ENCODE results near the gene ARHGAP22. TPM values are rescaled to one million over a fixed set of nuclear protein-coding genes. Genes with fewer than 3 reads are reported as not detected.

ARHGAP22 gene
- polyA plus RNA-seq, 1 donor from 2014 or later: 0.15 TPM

- Histone ChIP-seq H3K4me3 (ENCODE audit: low read length) (no peak overlapping the region), H3K4me2 (ENCODE audit: low read length) (no peak overlapping the region), H3K36me3 (ENCODE audit: insufficient read depth, low read length) (no peaks in the 10 kb centered on the region), H4K20me1 (ENCODE audit: insufficient read depth) (no peaks in the 10 kb centered on the region), H3K9me2 (ENCODE audit: insufficient read depth, low read length) (no peaks in the 10 kb centered on the region), H3K27me3 (ENCODE audit: insufficient read depth, low read depth, low read length) (no peaks in the 10 kb centered on the region), H3K9ac (ENCODE audit: low read length) (no peak overlapping the region), H2AFZ (ENCODE audit: low read depth, low read length) (no peak overlapping the region), H3K27ac (ENCODE audit: low read length) (no peak overlapping the region), H3F3A (ENCODE audit: insufficient read depth, low read length, poor library complexity, severe bottlenecking) (no peaks in the 10 kb centered on the region), H3K79me2 (replicated peaks; ENCODE audit: insufficient read depth, low read length) (no peaks in the 10 kb centered on the region), H3K9me3 (ENCODE audit: low read length) (no peaks in the 10 kb centered on the region)
- TF ChIP-seq EP300 (conservative IDR thresholded peaks at IDR 0.05; ENCODE audit: poor library complexity, severe bottlenecking) (no peak), CTCF (IDR thresholded peaks at IDR 0.05; ENCODE audit: poor library complexity, severe bottlenecking) (no peak), MXI1 (conservative IDR thresholded peaks at IDR 0.05; ENCODE audit: poor library complexity, severe bottlenecking) (no peak)
- TF ChIP-seq, protein P1, sequence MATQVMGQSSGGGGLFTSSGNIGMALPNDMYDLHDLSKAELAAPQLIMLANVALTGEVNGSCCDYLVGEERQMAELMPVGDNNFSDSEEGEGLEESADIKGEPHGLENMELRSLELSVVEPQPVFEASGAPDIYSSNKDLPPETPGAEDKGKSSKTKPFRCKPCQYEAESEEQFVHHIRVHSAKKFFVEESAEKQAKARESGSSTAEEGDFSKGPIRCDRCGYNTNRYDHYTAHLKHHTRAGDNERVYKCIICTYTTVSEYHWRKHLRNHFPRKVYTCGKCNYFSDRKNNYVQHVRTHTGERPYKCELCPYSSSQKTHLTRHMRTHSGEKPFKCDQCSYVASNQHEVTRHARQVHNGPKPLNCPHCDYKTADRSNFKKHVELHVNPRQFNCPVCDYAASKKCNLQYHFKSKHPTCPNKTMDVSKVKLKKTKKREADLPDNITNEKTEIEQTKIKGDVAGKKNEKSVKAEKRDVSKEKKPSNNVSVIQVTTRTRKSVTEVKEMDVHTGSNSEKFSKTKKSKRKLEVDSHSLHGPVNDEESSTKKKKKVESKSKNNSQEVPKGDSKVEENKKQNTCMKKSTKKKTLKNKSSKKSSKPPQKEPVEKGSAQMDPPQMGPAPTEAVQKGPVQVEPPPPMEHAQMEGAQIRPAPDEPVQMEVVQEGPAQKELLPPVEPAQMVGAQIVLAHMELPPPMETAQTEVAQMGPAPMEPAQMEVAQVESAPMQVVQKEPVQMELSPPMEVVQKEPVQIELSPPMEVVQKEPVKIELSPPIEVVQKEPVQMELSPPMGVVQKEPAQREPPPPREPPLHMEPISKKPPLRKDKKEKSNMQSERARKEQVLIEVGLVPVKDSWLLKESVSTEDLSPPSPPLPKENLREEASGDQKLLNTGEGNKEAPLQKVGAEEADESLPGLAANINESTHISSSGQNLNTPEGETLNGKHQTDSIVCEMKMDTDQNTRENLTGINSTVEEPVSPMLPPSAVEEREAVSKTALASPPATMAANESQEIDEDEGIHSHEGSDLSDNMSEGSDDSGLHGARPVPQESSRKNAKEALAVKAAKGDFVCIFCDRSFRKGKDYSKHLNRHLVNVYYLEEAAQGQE (IDR thresholded peaks at IDR 0.05; ENCODE audit: borderline replicate concordance): no peak
These were observed 50.6 kb downstream of the ARHGAP22 start for GRCh38 chr10:48554246-48554645.

- Histone ChIP-seq H4K20me1 (ENCODE audit: insufficient read depth) (no peaks in the 10 kb centered on the region), H3F3A (ENCODE audit: insufficient read depth, low read length, poor library complexity, severe bottlenecking) (no peaks in the 10 kb centered on the region), H3K4me3 (ENCODE audit: low read length) (no peak overlapping the region), H2AFZ (ENCODE audit: low read depth, low read length) (no peak overlapping the region), H3K9ac (ENCODE audit: low read length) (no peak overlapping the region), H3K36me3 (ENCODE audit: insufficient read depth, low read length) (no peaks in the 10 kb centered on the region), H3K9me2 (ENCODE audit: insufficient read depth, low read length) (no peaks in the 10 kb centered on the region), H3K4me2 (ENCODE audit: low read length) (no peak overlapping the region), H3K27me3 (ENCODE audit: insufficient read depth, low read depth, low read length) (no peaks in the 10 kb centered on the region), H3K9me3 (ENCODE audit: low read length) (no peaks in the 10 kb centered on the region), H3K79me2 (replicated peaks; ENCODE audit: insufficient read depth, low read length) (no peaks in the 10 kb centered on the region), H3K27ac (ENCODE audit: low read length) (no peak overlapping the region)
- TF ChIP-seq POLR2AphosphoS5 (IDR thresholded peaks at IDR 0.05): no peak
- TF ChIP-seq SMC3 (conservative IDR thresholded peaks at IDR 0.05; ENCODE audit: poor library complexity): no peak
- TF ChIP-seq CTCF (IDR thresholded peaks at IDR 0.05; ENCODE audit: poor library complexity, severe bottlenecking): no peak
- TF ChIP-seq MXI1 (conservative IDR thresholded peaks at IDR 0.05; ENCODE audit: poor library complexity, severe bottlenecking): no peak
- TF ChIP-seq, protein P1 (IDR thresholded peaks at IDR 0.05; ENCODE audit: borderline replicate concordance): no peak
- no peak for TF ChIP-seq EZH2 (IDR thresholded peaks at IDR 0.05; ENCODE audit: borderline replicate concordance, insufficient read depth, low read length, poor library complexity, severe bottlenecking)
These were observed 51.8 kb downstream of the ARHGAP22 start for GRCh38 chr10:48552946-48553564.

Measured in neural cell (in vitro differentiated cells).